H9 (cell line): Measurements from ENCODE around the gene LUZP2. TPM values are rescaled to one million over a fixed set of nuclear protein-coding genes. Genes with fewer than 3 reads are reported as not detected.

Source experiments
- DNase-seq: peaks from one replicate; pipeline ENCODE4 v3.0.0-alpha.2; 2017
- H2AFZ ChIP-seq: one replicate; pipeline ENCODE4 v1.6.1; 2013; ENCODE audit warnings: mild to moderate bottlenecking, low read length, control low read depth, moderate library complexity
- H2AK5ac ChIP-seq: 2 replicates; pipeline ENCODE4 v1.6.1; 2013; ENCODE audit warnings: low read length, control low read depth, mixed read lengths; ENCODE audit not compliant: insufficient read length
- H2BK120ac ChIP-seq: one replicate; pipeline ENCODE4 v1.6.1; 2013; ENCODE audit warnings: low read depth, mild to moderate bottlenecking, low read length, control low read depth, inconsistent platforms; ENCODE audit not compliant: poor library complexity, severe bottlenecking
- H2BK12ac ChIP-seq: 2 replicates; pipeline ENCODE4 v1.6.1; 2013; ENCODE audit warnings: low read length, control low read depth, mixed read lengths, low read depth; ENCODE audit not compliant: insufficient read length
- H2BK15ac ChIP-seq: 2 replicates; pipeline ENCODE4 v1.6.1; 2013; ENCODE audit warnings: low read depth, low read length, control low read depth
- H2BK20ac ChIP-seq: one replicate; pipeline ENCODE4 v1.6.1; 2013; ENCODE audit warnings: low read depth, mild to moderate bottlenecking, low read length, control low read depth, inconsistent platforms; ENCODE audit not compliant: poor library complexity, severe bottlenecking
- H2BK5ac ChIP-seq: 2 replicates; pipeline ENCODE4 v1.6.1; 2013; ENCODE audit warnings: low read length, control low read depth, mixed read lengths; ENCODE audit not compliant: insufficient read length
- H3K14ac ChIP-seq: 2 replicates; pipeline ENCODE4 v1.6.1; 2013; ENCODE audit warnings: low read length, control low read depth; ENCODE audit not compliant: insufficient read depth
- H3K18ac ChIP-seq: 2 replicates; pipeline ENCODE4 v1.6.1; 2013; ENCODE audit warnings: low read depth, mild to moderate bottlenecking, mixed read lengths, low read length, control low read depth; ENCODE audit not compliant: insufficient read length
- H3K23ac ChIP-seq: 2 replicates; pipeline ENCODE4 v1.6.1; 2013; ENCODE audit warnings: low read length, control low read depth, mixed read lengths, low read depth; ENCODE audit not compliant: insufficient read length
- H3K23me2 ChIP-seq: 2 replicates; pipeline ENCODE4 v1.6.1; 2013; ENCODE audit warnings: low read depth, mild to moderate bottlenecking, mixed read lengths, low read length, control low read depth; ENCODE audit not compliant: insufficient read length, poor library complexity, severe bottlenecking
- H3K27ac ChIP-seq: 2 replicates; pipeline ENCODE4 v1.5.1; 2013; ENCODE audit warnings: low read length, control low read depth, mixed read lengths, low read depth; ENCODE audit not compliant: insufficient read length
- H3K27me3 ChIP-seq: 2 replicates; pipeline ENCODE4 v1.6.1; 2013; ENCODE audit warnings: low read length, control low read depth, inconsistent platforms; ENCODE audit not compliant: insufficient read depth
- H3K4ac ChIP-seq: 2 replicates; pipeline ENCODE4 v1.6.1; 2013; ENCODE audit warnings: low read depth, mild to moderate bottlenecking, control low read depth, inconsistent platforms, low read length, moderate library complexity
- H3K4me1 ChIP-seq: 2 replicates; pipeline ENCODE4 v1.6.1; 2013; ENCODE audit warnings: low read length, control low read depth, inconsistent platforms; ENCODE audit not compliant: insufficient read depth
- H3K4me2 ChIP-seq: 2 replicates; pipeline ENCODE4 v1.6.1; 2013; ENCODE audit warnings: low read length, control low read depth, mixed read lengths; ENCODE audit not compliant: insufficient read length, insufficient read depth
- H3K56ac ChIP-seq: 2 replicates; pipeline ENCODE4 v1.6.1; 2013; ENCODE audit warnings: low read depth, mild to moderate bottlenecking, mixed read lengths, low read length, control low read depth; ENCODE audit not compliant: insufficient read length
- H3K79me1 ChIP-seq: 2 replicates; pipeline ENCODE4 v1.6.1; 2013; ENCODE audit warnings: low read depth, mild to moderate bottlenecking, moderate library complexity, low read length, control low read depth, inconsistent platforms; ENCODE audit not compliant: insufficient read depth, poor library complexity, severe bottlenecking
- H3K79me2 ChIP-seq: 2 replicates; pipeline ENCODE4 v1.6.1; 2013; ENCODE audit warnings: low read length, control low read depth, inconsistent platforms; ENCODE audit not compliant: insufficient read depth
- H3K9ac ChIP-seq: 2 replicates; pipeline ENCODE4 v1.6.1; 2013; ENCODE audit warnings: low read length, control low read depth, mixed read lengths; ENCODE audit not compliant: insufficient read length; ENCODE audit errors: extremely low read depth
- H3K9me3 ChIP-seq: one replicate; pipeline ENCODE4 v1.6.1; 2013; ENCODE audit warnings: low read depth, low read length, inconsistent platforms; ENCODE audit not compliant: control insufficient read depth
- H3T11ph ChIP-seq: one replicate; pipeline ENCODE4 v1.6.1; 2013; ENCODE audit warnings: mild to moderate bottlenecking, low read length, control low read depth, inconsistent platforms
- H4K20me1 ChIP-seq: one replicate; pipeline ENCODE4 v1.6.1; 2013; ENCODE audit not compliant: control insufficient read depth, insufficient read length, insufficient read depth
- H4K5ac ChIP-seq: 2 replicates; pipeline ENCODE4 v1.6.1; 2013; ENCODE audit warnings: low read depth, mild to moderate bottlenecking, mixed read lengths, low read length, control low read depth; ENCODE audit not compliant: insufficient read length
- H4K8ac ChIP-seq: replicated peaks from 2 replicates; pipeline ENCODE4 v1.6.1; 2013; ENCODE audit warnings: low read length, control low read depth, mixed read lengths, low read depth; ENCODE audit not compliant: insufficient read length
- H4K91ac ChIP-seq: 2 replicates; pipeline ENCODE4 v1.6.1; 2013; ENCODE audit warnings: low read depth, mild to moderate bottlenecking, moderate library complexity, mixed read lengths, low read length, control low read depth; ENCODE audit not compliant: insufficient read length
- H3K27ac Mint-ChIP-seq, 3 experiments: 2 replicates in 2 of 3; 3 replicates in 1 of 3; pipeline ENCODE4 v1.8.0; 2020 to 2021; ENCODE audit warnings: mixed read lengths in 3 of 3, mild to moderate bottlenecking in 1 of 3, moderate library complexity in 1 of 3
- H3K27me3 Mint-ChIP-seq: 2 replicates; pipeline ENCODE4 v1.8.0; 2021; ENCODE audit warnings: low read depth, mild to moderate bottlenecking, moderate library complexity, mixed read lengths
- H3K36me3 Mint-ChIP-seq, 3 experiments: 2 replicates in 2 of 3; 3 replicates in 1 of 3; pipeline ENCODE4 v1.8.0; 2020 to 2021; ENCODE audit warnings: low read depth in 3 of 3, mixed read lengths in 3 of 3; ENCODE audit not compliant: insufficient read depth in 1 of 3
- H3K4me1 Mint-ChIP-seq, 2 experiments: 2 replicates each; pipeline ENCODE4 v1.8.0; 2020; ENCODE audit warnings: mixed read lengths in 2 of 2
- H3K4me3 Mint-ChIP-seq, 2 experiments: 2 replicates in 1 of 2; 3 replicates in 1 of 2; pipeline ENCODE4 v1.8.0; 2020 to 2021; ENCODE audit warnings: mild to moderate bottlenecking in 2 of 2, mixed read lengths in 2 of 2, moderate library complexity in 1 of 2
- H3K9me3 Mint-ChIP-seq, 2 experiments: 2 replicates in 1 of 2; 3 replicates in 1 of 2; pipeline ENCODE4 v1.8.0; 2020; ENCODE audit warnings: mild to moderate bottlenecking in 2 of 2, mixed read lengths in 2 of 2, moderate library complexity in 1 of 2
- WGBS: extraction: QIAGEN DNeasy Blood & Tissue Kit; methylation state at CpG from one replicate; pipeline ENCODE4 v1.1.7; 2013; ENCODE audit warnings: missing lambda C conversion rate, low lambda C conversion rate, mixed read lengths; ENCODE audit not compliant: insufficient read length; ENCODE audit errors: extremely low coverage; 5-methylcytosine and 5-hydroxymethylcytosine counted together
- total RNA-seq: library from RNA; stranded (reverse); gene quantifications from 2 replicates; pipeline ENCODE4 v1.2.1, GENCODE V29; 2021
- TF ChIP-seq, protein P1 (sequence below): fragments of 200-600 bp; sonication (generic); conservative IDR thresholded peaks from 3 replicates; pipeline ENCODE4 v1.8.0; 2021; ENCODE audit warnings: antibody characterized with exemption, mild to moderate bottlenecking

LUZP2 gene
- total RNA-seq, 1 experiment from 2014 or later = 25.4 TPM

DNA sequence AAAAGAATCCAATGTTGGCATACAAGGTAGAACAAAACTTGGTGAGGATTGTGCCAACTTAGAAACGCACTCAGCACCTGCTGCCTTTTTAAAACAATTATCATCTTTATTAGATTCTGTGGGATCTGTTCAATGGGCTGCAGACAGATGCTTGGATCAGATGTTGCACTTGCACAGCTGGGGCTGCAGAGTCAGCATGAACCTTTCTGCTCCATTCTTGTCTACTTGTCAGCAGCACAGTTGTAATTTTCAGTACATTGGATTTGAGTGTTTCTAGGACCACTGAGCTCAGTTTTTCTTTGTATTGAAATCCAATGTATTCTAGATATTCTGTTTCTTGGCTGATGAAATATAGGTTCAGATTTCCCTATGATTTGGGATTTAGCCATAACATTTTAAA is 164.5 kb downstream of the LUZP2 start:
- Histone ChIP-seq H3K4me1 (no peaks in the 10 kb centered on the region), H2AFZ (no peak overlapping the region), H2BK12ac (no peak overlapping the region), H4K20me1 (no peaks in the 10 kb centered on the region), H3K27me3 (no peaks in the 10 kb centered on the region), H3K79me2 (no peaks in the 10 kb centered on the region), H2BK15ac (no peak overlapping the region), H3K23me2 (no peaks in the 10 kb centered on the region), H3K4ac (no peak overlapping the region), H2BK5ac (no peak overlapping the region), H3K14ac (no peak overlapping the region), H3K9ac (no peak overlapping the region), H3K18ac (no peak overlapping the region), H3K9me3 (no peaks in the 10 kb centered on the region), H4K91ac (no peak overlapping the region), H3T11ph (no peak overlapping the region), H2BK120ac (no peak overlapping the region), H3K27ac (no peak overlapping the region), H3K23ac (no peak overlapping the region), H2AK5ac (no peak overlapping the region), H3K56ac (no peak overlapping the region), H3K4me2 (no peak overlapping the region), H3K79me1 (no peaks in the 10 kb centered on the region), H4K8ac (no peak overlapping the region), H4K5ac (no peak overlapping the region), H2BK20ac (no peak overlapping the region)
- no CpG with 5 or more reads among the region's 1 CpG for WGBS
- peaks cover 4 to 5% of the 10 kb centered on the region in 2 experiments for H3K4me1 Mint-ChIP-seq
- H3K36me3 Mint-ChIP-seq = peaks cover 14 to 36% (median 33%) of the 10 kb centered on the region in 3 experiments
- H3K27ac Mint-ChIP-seq = no peak overlapping the region
- peaks cover 20 to 21% of the 10 kb centered on the region in 2 experiments for H3K9me3 Mint-ChIP-seq
- no peak overlapping the region for H3K4me3 Mint-ChIP-seq
- no peaks in the 10 kb centered on the region for H3K27me3 Mint-ChIP-seq
- DNase-seq = no peak
- TF ChIP-seq, protein P1, sequence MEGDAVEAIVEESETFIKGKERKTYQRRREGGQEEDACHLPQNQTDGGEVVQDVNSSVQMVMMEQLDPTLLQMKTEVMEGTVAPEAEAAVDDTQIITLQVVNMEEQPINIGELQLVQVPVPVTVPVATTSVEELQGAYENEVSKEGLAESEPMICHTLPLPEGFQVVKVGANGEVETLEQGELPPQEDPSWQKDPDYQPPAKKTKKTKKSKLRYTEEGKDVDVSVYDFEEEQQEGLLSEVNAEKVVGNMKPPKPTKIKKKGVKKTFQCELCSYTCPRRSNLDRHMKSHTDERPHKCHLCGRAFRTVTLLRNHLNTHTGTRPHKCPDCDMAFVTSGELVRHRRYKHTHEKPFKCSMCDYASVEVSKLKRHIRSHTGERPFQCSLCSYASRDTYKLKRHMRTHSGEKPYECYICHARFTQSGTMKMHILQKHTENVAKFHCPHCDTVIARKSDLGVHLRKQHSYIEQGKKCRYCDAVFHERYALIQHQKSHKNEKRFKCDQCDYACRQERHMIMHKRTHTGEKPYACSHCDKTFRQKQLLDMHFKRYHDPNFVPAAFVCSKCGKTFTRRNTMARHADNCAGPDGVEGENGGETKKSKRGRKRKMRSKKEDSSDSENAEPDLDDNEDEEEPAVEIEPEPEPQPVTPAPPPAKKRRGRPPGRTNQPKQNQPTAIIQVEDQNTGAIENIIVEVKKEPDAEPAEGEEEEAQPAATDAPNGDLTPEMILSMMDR = no peak
